OCI-M1 (cell line): ENCODE results near the gene SERPINI1.

ENCODE experiments used
- DNase-seq: peaks from one replicate; lab custom pipeline; 2025; lab: John Stamatoyannopoulos, UW

The SERPINI1 gene

DNA sequence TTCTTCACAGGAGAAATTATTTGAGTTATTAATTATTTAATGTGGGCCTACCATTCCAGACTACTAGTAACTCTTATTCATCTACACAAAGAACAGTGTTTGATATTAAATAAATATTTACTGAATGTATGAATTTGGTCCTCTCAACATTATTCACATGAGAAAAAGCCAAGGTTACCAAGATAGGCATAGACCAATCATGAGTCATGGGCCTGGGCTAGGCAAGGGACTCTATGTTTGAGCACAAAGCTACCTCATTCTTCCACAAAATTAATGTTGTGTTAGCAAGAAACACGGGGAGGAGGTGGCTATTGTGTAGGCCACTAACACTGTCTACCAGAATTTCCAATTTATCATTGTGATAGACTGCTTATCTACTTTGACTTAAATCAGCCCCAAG lies 115.7 kb downstream of the SERPINI1 start:
- no peak for DNase-seq

DNA sequence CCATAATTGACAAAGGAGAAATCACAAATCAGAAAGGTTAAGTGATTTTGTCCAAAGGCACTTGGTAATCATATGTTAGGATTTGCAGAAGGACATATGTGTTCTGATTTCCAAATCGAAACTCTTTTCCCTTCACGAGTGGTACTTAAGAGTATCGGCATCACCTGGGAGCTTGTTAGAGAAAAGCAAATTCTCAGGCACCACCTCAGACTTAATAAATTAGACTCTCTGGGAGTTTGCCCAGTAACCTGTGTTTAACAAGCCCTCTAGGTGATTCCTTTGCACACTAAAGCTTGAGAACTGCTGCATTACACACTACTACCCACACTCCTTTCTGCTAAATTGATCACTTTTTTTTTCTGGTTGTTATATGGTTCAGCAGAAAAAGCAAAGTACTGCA lies 116.2 kb downstream of the SERPINI1 start:
- no peak for DNase-seq

GRCh38 chr3:167852216-167852615 lies 116.7 kb downstream of the SERPINI1 start:
- DNase-seq = no peak

GRCh38 chr3:167854063-167854462 lies 118.5 kb downstream of the SERPINI1 start:
- DNase-seq = no peak

DNA sequence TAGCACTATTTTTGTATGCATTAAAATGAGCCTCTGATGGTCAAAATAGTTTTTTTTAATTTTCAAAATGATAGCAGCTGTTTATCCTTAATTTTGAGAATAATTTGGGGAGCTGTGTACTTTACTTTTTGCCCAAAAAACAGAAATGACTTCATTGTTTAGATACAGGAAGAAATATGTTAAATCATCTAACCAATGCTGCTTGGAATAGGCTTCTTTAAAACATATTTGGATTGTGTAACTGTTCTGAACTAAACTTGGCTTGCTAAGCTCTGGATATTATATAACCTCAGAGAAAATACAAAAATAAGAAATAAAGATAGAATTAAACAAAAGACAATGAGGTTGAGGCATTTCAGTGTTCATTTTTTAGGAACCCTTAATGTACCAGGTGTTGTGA lies 119.3 kb downstream of the SERPINI1 start:
- DNase-seq = no peak

- no peak for DNase-seq
Observed at GRCh38 chr3:167855306-167855705, 119.8 kb downstream of the SERPINI1 start.

- DNase-seq = no peak
Observed at GRCh38 chr3:167858865-167859264, 123.3 kb downstream of the SERPINI1 start.

DNA sequence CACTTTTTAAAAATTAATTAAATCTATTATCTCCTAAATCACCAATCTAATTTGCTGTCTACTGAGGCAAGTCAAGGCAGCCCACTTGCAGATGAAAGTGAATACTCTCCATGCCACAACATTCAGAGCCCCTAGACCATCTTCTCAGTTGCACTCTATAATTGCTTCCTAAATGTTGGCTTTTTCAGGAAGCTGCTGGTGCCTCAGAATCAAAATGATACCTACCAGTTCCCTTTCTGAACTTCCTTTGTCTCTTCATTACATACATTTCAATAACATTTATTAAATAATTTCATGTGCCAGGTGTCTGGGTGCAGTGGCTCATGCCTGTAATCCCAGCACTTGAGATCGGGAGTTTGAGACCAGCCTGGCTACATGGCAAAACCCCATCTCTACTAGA lies 124.1 kb downstream of the SERPINI1 start:
- no peak for DNase-seq

DNA sequence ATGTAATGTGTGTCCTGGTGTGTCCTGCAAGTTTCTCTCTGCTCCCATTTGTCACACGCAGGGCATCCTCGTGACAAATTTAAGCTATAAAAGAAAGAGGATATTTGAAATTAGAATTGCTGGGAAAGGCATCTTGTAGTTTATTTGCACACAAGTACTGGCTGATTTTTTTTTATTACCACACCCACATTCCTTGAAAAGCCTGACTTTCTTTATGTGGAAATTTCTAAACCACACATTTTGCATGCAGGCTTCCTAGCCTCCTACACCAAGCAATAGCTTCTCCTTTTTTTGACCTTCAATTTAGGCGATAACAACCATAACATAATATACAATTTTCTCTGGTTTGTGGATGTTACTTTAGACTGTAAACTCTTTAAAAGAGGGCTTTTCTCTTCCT lies 126.1 kb downstream of the SERPINI1 start:
- DNase-seq = peak; percentile 76

DNA sequence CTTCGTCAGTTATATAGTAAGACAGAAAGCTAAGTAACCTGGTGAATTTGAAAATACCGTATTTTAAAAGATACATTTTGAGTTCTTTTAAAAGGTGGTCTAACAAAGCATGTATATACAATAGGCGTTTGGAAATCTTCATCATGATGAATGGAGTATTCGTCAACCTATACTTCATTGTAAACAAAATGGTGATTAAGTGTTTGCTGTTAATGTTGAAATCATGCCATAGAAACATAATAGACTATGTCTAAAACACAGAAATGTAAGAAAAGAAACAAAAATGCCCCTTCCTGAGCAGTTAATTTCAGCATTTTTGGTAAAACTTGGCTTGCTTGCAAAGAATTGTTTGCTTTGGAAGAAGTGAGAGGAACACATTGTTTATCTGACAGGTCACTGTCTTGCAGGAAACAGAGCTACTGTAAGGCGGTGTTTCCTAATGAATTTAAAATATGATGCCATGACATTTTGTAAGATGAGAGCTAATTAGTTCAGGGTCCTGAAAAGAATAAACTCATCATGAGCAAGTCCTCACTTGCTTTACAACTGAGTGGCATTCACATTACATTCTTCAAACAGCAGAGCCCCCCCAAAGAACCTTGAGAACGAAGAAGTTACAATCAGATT lies 126.7 kb downstream of the SERPINI1 start:
- no peak for DNase-seq

DNA sequence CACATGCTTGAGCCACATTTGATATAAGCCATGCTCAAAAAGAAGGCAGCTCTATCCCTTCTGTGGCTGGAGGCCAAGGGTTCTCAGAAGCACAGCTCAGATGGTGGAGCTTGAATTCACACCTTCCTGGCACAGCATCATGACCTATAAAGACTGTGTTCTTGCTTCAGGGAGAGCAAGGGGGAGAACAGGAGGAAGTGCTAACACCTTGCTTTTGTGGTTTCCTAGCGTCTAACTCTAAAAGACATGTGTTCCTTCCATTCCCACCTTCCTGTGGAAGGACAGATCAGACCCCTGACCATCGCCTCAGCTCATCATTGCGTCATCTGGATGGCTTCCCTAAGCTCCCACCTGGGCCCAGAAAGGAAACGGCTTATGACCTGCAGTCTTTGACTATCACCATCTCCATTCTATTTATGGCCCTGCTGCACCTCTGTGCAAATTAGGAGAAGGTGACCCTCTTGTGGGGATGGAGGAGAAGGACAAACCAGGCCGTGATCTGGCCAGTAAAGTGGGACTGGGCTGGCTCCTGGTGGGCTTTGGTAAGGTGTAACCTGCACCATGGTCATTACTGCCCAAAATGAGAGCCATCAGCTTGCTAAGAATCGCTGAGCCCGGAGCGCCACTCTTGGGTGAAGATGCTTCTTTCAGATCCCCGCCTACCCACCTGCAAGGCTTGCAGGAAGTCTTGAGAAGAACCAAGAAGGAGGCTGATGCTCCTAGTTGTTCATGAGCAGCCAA lies 128.5 kb downstream of the SERPINI1 start:
- no peak for DNase-seq

DNA sequence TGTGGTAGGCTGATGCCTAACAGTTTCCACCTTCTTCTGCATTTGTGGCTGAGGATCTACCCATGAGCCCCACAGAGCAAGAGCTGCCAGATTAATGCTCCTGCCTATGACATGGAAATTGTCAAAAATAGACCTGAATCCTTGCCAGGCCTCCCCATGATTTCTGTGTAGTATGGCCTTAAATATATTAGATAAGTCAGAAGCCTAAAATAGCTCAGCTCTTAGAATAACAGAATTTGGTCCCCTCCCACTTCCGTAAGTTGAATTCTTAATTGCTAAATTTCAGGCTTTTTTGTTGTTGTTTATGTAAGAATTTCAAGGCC lies 129.0 kb downstream of the SERPINI1 start:
- DNase-seq = peak; percentile 35

GRCh38 chr3:167866331-167866730 lies 130.8 kb downstream of the SERPINI1 start:
- peak; percentile 5 for DNase-seq

- DNase-seq = no peak
Observed at GRCh38 chr3:167867981-167868380, 132.5 kb downstream of the SERPINI1 start.

GRCh38 chr3:167870181-167870580 lies 134.7 kb downstream of the SERPINI1 start:
- DNase-seq = no peak

DNA sequence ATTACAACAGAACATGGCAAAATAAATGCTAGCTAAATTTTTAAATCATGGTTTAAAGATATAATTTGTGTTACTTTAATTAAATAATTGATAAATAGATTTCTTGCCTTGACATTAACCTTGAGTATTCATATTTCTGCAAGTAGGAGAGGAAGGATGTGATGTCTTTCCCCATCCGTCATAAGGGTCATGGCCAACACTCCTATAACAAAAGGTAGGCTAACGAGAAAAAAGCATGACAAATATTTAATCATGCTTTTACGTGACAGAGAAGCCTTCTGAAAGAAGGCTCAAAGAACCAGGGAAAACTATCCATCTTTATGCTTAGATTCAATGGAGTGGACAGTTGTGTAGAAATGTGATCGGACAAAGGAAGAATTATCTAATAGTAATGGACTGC lies 135.2 kb downstream of the SERPINI1 start:
- no peak for DNase-seq

- DNase-seq = no peak
Observed at GRCh38 chr3:167872032-167872431, 136.5 kb downstream of the SERPINI1 start.

GRCh38 chr3:167872941-167873340 lies 137.4 kb downstream of the SERPINI1 start:
- peak; percentile 33 for DNase-seq

DNA sequence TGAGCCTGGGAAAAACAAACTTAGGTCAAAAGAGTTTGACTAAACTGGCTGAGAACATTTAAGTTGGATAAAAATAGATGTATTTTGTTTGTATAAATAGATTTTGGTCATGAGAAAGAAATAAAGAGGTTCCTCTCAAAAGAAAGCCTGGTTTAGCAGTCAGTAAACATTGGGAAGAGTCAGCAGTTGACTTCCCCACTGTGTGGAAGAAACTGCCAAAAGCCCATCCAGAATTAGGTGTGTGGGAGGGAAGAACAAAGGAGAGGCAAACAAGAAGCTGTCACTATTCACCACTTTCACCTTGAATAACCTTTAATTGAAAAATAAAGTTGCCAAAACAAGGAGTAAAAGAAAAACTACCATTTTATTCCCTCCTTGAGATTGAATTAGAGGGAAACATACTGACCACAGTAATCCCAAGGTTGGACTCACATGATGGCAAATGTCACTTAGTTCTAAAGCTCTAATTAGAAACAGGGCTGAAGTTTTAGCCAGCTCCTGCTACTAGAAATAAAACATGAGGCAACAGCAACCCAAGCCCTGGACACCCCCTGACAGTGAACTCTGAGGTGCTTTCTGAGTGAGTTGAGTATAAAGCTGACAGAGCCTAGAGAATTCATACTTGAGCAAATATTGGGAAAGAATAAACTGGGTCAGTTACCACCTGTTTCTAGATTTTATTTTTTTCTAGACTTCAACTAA lies 139.3 kb downstream of the SERPINI1 start:
- DNase-seq = no peak
